Measurements from ENCODE around the gene GAP43.

- TF ChIP-seq, protein P1, sequence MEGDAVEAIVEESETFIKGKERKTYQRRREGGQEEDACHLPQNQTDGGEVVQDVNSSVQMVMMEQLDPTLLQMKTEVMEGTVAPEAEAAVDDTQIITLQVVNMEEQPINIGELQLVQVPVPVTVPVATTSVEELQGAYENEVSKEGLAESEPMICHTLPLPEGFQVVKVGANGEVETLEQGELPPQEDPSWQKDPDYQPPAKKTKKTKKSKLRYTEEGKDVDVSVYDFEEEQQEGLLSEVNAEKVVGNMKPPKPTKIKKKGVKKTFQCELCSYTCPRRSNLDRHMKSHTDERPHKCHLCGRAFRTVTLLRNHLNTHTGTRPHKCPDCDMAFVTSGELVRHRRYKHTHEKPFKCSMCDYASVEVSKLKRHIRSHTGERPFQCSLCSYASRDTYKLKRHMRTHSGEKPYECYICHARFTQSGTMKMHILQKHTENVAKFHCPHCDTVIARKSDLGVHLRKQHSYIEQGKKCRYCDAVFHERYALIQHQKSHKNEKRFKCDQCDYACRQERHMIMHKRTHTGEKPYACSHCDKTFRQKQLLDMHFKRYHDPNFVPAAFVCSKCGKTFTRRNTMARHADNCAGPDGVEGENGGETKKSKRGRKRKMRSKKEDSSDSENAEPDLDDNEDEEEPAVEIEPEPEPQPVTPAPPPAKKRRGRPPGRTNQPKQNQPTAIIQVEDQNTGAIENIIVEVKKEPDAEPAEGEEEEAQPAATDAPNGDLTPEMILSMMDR (IDR thresholded peaks at IDR 0.05 in 8 of 11, conservative IDR thresholded peaks at IDR 0.05 in 3 of 11) = no peak
- TF ChIP-seq POLR2A (IDR thresholded peaks at IDR 0.05) (no peak), POLR2AphosphoS5 (IDR thresholded peaks at IDR 0.05) (no peak)
These were observed 5.7 kb upstream of the GAP43 start for GRCh38 chr3:115617591-115617990.
